NCI-H146 treated with DMSO at 0.1 percent for 48 hours (cell line): ENCODE measurements around the gene PTPRCAP.
A peak's percentile ranks its signal among the peaks of the same experiment; 100 is the strongest.
"Not testable (repeated sequence)": the region's sequence is repeated elsewhere in the genome, so short reads cannot be mapped to it uniquely, and the experiment has no call there.

ENCODE experiments used
- DNase-seq: peaks from one replicate; lab custom pipeline; 2025; ENCODE audit not compliant: unreplicated experiment; lab: John Stamatoyannopoulos, UW

The PTPRCAP gene

GRCh38 chr11:67410984-67411784 is 26.3 kb downstream of the PTPRCAP start:
- no peak for DNase-seq

DNA sequence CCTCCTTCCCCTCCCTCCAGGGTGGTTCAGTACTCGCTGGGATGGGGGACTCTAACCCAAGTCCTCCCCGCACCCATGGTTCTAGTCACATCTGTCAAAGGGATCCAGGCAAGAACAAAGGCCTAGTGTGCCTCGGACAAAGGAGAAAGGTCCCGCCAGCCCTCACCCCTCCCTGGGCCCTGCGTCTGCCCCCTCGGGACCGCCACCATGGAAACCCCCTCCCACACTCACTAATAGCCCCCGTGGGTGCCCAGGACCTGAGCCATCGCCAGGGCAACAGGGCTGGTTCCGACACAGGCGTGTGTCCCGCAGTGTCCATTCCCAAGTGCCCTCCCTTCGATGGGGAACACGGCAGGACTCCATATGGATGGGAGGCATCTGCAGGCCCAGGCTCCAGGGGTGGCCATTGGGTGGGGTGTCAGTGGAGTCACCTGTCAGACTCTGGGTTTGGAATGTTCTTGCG is 27.1 kb downstream of the PTPRCAP start:
- no peak for DNase-seq

DNA sequence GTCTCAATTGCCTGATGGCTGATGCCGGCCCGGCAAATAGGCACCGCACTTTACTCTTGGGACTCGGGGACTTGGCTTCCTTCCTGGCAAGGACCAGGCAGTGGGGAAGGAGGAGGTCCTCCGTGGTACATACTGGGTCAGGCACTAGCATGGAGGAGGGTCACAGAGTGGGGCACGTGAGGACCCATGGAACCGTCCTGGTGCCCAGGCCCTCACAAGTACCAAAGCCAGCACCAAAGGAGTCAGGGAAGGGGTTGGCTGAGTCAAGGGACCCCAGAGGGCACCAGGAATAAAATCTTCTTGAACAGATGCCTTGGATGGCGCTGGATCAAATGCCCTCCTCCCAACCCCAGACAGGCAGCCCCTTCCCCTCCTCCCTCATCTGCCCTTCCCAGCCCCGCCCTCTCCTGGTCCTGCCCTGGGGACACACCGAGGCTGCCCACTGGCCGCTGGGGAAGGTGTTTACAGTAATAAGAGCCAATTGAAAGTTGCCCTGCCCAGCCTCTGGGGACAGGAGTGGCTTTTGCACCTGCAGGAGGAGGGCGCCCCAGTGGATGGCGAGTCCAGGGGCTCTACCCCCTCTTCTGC is 27.6 kb downstream of the PTPRCAP start:
- DNase-seq, result peak; percentile 71

- DNase-seq, result no peak
Measured at GRCh38 chr11:67409261-67409666, 28.2 kb downstream of the PTPRCAP start.

- DNase-seq, result no peak
Measured at GRCh38 chr11:67408437-67409200, 28.9 kb downstream of the PTPRCAP start.

- no peak for DNase-seq
Measured at GRCh38 chr11:67407688-67408163, 29.8 kb downstream of the PTPRCAP start.

GRCh38 chr11:67406969-67407687 is 30.4 kb downstream of the PTPRCAP start:
- no peak for DNase-seq

GRCh38 chr11:67406420-67406968 is 31.0 kb downstream of the PTPRCAP start:
- no peak for DNase-seq

DNA sequence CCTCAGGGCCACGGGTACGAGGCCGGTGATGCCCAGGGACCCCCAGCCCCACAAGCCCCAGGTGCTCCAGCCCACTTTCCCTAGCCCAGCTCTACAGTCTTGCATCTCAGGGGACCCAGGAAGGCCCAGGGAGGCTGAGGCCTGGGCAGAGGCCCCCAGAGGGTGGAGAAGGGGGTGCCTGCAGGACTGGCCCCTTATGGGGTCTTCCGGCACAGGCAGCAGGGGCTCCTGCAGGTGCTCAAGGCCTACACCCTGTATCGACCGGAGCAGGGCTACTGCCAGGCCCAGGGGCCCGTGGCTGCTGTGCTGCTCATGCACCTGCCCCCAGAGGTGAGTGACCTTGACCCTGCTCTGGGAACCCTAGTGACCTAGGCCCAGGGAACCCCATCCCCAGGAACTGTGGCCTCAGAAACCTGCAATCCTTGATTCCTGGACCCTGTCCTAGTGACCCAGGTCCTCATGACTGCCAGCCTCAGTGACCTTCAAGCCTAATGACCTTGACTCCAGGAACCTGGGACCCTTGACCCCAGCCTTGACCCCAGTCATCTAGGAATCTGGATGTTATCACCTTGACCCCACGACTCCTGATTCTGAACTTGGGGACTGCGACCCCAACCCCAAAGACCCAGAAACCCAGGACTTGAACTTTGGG is 31.7 kb downstream of the PTPRCAP start:
- DNase-seq, result no peak

DNA sequence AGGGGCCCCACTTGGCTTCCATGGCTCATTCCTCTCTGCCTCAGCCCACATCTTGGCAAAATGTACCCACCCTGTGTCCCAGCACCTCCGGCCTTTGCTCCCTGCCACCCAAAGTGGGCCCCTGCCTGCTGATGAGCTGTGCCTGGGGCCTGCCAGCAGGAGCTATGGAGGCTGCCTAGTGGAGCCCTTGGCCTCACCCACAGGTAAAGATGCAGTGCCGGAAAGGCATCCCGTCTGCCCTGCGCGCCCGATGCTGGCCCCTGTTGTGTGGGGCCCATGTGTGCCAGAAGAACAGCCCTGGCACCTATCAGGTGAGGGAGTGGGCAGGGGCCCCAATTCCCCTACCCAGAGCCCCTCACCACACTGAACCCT is 32.3 kb downstream of the PTPRCAP start:
- DNase-seq, result no peak

DNA sequence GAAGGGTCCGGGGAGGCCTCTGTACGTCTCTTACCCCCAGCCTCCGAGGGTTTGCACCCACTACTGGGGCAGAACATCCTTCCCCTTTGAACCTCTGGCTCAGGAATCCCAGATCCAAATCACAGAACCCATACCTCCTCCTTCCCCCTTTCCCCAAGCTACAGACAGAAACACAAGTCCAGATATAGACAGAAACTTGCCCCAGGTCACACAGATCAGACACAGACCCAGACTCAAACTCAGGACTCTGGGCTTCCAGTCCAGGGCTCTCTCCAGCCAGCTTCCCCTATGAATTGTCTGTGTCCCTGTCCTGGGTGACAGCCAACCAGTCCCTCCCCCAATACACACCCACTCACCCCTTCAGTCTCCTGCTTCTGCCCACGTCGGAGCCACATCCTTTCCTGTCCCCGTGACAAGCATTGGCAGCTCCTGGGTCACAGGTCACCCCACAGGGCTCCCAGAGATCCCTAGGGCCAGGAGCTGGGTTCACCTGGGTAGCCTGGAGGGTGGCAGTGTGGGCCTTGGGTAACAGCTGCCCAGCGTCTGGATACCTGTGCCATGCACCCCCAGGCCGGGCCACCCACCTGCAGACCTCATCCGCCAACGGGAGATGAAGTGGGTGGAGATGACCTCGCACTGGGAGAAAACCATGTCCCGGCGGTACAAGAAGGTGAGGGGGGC is 32.8 kb downstream of the PTPRCAP start:
- no peak for DNase-seq

DNA sequence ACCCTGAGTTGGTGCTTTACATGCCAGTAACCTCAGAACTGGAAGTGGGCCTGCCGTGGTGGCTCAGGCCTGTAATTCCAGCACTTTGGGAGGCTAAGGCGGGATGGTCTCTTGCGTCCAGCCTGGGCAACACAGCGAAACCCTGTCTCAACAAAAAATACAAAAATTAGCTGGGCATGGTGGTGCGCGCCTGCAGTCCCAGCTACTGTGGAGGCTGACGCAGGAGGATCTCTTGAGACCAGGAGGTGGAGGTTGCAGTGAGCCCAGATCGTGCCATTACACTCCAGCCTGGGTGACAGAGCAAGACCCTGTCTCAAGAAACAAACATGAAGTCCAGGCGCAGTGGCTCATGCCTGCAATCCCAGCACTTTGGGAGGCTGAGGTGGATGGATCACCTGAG is 34.4 kb downstream of the PTPRCAP start:
- DNase-seq, result not testable (repeated sequence)

- not testable (repeated sequence) for DNase-seq
Measured at GRCh38 chr11:67402192-67402839, 35.2 kb downstream of the PTPRCAP start.

GRCh38 chr11:67401495-67402191 is 35.8 kb downstream of the PTPRCAP start, which contains the start of gene PPP1CA:
Gene PPP1CA (minus strand): TSS chr11:67401858. CDS start chr11:67401782, 76 bp downstream.
- peak; percentile 87 for DNase-seq

DNA sequence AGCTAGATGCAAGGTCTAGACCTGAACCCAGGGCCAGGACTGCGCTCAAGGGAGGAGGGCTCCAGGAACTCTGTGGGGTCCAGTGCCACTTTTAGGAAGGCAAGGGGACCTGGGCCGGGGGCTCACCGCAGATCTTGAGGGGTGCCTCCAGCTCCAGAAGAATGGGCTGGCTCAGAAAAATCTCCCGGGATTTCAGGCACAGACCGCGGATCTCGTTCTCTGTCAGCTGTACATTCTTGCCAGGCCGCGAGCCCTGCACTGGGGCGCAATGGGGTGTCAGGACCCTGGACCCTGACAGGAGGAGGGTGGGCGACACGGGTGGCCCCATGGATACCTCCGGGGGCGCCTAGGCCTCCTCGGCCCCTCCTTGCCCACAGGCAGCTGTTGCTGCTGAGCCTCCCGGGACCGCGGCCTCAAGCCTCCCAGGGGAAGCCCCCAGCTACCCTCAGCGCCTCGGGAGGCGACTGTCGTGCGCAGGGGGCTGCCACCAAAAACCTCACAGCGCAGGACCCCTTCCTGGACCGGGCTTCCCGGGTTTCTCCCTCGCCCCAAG is 36.5 kb downstream of the PTPRCAP start:
- no peak for DNase-seq

- no peak for DNase-seq
Measured at GRCh38 chr11:67400251-67400941, 37.1 kb downstream of the PTPRCAP start.
